Cardiac muscle cell (in vitro differentiated cells and primary cell): ENCODE results near the gene VMP1. TPM values are rescaled to one million over a fixed set of nuclear protein-coding genes. Genes with fewer than 3 reads are reported as not detected.
A peak's percentile ranks its signal among the peaks of the same experiment; 100 is the strongest.
"Not testable (repeated sequence)": the region's sequence is repeated elsewhere in the genome, so short reads cannot be mapped to it uniquely, and the experiment has no call there.

ENCODE experiments used
- DNase-seq, 2 donors: peaks; one replicate each; pipeline versions ENCODE4 v3.0.0 to v3.0.0-alpha.2; 2010 to 2017; ENCODE audit warnings: low read depth in 1 of 2, low spot score in 1 of 2
- H3K27ac ChIP-seq: fragments of 200-600 bp; sonication (generic); 2 replicates; pipeline ENCODE4 v1.5.1; 2016
- H3K27me3 ChIP-seq: fragments of 200-600 bp; sonication (generic); 2 replicates; pipeline ENCODE4 v1.6.0; 2016; ENCODE audit warnings: control low read depth
- H3K36me3 ChIP-seq: fragments of 200-600 bp; sonication (generic); 2 replicates; pipeline ENCODE4 v1.5.1; 2016; ENCODE audit warnings: control low read depth
- H3K4me1 ChIP-seq: fragments of 200-600 bp; sonication (generic); 2 replicates; pipeline ENCODE4 v1.8.1; 2017; ENCODE audit warnings: low read depth, mild to moderate bottlenecking, mixed run types
- H3K4me3 ChIP-seq: fragments of 200-600 bp; sonication (generic); 2 replicates; pipeline ENCODE4 v1.5.1; 2016; ENCODE audit warnings: mild to moderate bottlenecking
- H3K9me3 ChIP-seq: fragments of 200-600 bp; sonication (generic); 2 replicates; pipeline ENCODE4 v1.5.1; 2017; ENCODE audit warnings: low read depth, mild to moderate bottlenecking, control low read depth
- polyA plus RNA-seq: library from polyadenylated mRNA; unstranded; fragments of >200 nt; fragmentation: Nextera tagmentation; extraction: Ambion mirVana; gene quantifications from 2 replicates; pipeline ENCODE4 v1.2.1, GENCODE V29; 2016
- total RNA-seq: library from RNA; depleted of rRNA; stranded (reverse); fragments of >200 nt; gene quantifications from 2 replicates; pipeline ENCODE4 v1.2.3, GENCODE V29; 2016
- TF ChIP-seq, protein P1 (sequence below): IDR thresholded peaks from 2 replicates; pipeline ENCODE4 v1.5.1; 2012; ENCODE audit warnings: low read depth, mild to moderate bottlenecking, low read length

The VMP1 gene
- total and polyA plus RNA-seq, 2 experiments from 2014 or later: 65.0 to 91.3 TPM

DNA sequence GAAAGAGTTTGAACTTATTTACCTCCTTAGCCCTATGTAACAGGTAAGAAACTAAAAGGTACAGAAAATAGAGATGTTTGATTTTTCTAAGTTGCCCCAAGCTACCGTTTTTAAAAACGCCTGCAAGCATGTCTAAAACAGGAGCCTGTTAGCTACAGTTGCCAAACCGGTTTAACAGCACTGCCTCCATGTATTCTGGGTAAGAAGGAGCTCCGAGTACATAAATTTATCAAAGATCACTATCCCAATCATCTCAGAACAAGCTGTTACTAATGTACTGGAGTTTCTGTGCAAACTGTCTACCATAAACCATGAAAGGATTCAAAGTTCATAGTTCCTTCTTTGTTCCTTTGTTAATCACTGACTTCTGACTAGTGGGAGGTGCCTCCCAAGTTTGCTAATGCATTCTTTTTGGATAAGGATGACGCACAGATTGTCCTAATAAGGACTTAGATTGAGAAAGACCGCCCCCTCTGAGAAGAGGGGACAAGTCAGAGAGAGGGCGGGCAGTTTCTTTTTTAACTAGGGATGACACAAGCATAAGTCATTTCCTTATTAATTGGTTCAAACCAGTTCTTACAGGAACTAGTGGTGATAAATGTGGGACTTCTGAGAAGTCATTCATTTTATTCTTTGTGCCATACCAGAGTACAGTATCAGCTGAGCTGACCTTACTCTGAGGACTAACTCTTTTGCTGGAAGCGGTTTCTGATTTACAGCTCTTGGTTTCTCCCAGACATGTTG, 130.0 kb downstream of the VMP1 start:
- peak; percentile 96 to 100 for DNase-seq
- H3K27ac ChIP-seq: peak overlapping the region; percentile 100
- TF ChIP-seq, protein P1, sequence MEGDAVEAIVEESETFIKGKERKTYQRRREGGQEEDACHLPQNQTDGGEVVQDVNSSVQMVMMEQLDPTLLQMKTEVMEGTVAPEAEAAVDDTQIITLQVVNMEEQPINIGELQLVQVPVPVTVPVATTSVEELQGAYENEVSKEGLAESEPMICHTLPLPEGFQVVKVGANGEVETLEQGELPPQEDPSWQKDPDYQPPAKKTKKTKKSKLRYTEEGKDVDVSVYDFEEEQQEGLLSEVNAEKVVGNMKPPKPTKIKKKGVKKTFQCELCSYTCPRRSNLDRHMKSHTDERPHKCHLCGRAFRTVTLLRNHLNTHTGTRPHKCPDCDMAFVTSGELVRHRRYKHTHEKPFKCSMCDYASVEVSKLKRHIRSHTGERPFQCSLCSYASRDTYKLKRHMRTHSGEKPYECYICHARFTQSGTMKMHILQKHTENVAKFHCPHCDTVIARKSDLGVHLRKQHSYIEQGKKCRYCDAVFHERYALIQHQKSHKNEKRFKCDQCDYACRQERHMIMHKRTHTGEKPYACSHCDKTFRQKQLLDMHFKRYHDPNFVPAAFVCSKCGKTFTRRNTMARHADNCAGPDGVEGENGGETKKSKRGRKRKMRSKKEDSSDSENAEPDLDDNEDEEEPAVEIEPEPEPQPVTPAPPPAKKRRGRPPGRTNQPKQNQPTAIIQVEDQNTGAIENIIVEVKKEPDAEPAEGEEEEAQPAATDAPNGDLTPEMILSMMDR: no peak
- H3K36me3 ChIP-seq: no peaks in the 10 kb centered on the region
- H3K4me1 ChIP-seq: peaks cover 34% of the 10 kb centered on the region
- no peaks in the 10 kb centered on the region for H3K27me3 ChIP-seq
- peak overlapping the region; percentile 52 for H3K4me3 ChIP-seq
- H3K9me3 ChIP-seq: no peaks in the 10 kb centered on the region

DNA sequence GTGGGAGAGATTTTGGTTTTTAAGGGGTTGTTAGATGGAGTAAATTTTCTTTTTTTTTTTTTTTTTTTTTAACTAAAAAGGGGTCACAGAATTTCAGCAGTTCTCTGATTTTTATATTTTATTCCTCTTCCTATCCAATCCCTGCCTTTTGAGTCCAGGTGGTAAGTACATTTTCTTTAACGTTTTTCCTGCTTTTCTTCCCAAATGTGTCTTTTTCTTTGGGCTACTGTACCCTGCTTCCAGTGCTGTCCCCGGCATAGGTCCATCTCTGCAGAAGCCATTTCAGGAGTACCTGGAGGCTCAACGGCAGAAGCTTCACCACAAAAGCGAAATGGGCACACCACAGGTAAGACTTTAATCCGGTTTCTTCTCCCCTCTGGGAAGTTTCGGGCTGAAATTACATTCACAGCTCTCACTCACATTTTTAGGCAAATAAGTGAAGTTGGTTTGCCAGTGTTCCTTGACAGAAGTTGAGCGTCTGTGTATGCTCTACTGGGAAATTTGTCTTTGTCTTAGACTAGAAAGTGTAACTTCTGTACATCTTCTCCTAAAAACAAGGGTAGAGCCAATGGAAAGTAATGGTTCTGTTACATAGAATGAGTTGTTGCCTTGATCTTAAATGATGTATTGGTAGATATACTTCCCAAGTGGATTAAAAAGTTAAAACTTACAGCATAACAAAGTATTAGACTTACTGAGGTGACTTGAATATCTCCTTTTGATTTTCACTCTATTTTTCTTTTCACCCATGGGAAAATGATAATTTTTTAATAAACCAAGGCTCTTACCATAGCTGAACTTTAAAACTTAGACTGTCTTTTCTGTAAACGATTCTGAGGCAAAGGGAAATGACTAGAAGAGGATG, 130.8 kb downstream of the VMP1 start:
- H3K4me1 ChIP-seq: peaks cover 31% of the 10 kb centered on the region
- peak in 1 of 2 donors; percentile 68 for DNase-seq
- no peaks in the 10 kb centered on the region for H3K9me3 ChIP-seq
- no peaks in the 10 kb centered on the region for H3K36me3 ChIP-seq
- H3K4me3 ChIP-seq: peak overlapping the region; percentile 52
- TF ChIP-seq, protein P1: no peak
- no peaks in the 10 kb centered on the region for H3K27me3 ChIP-seq
- H3K27ac ChIP-seq: peak overlapping the region; percentile 100

DNA sequence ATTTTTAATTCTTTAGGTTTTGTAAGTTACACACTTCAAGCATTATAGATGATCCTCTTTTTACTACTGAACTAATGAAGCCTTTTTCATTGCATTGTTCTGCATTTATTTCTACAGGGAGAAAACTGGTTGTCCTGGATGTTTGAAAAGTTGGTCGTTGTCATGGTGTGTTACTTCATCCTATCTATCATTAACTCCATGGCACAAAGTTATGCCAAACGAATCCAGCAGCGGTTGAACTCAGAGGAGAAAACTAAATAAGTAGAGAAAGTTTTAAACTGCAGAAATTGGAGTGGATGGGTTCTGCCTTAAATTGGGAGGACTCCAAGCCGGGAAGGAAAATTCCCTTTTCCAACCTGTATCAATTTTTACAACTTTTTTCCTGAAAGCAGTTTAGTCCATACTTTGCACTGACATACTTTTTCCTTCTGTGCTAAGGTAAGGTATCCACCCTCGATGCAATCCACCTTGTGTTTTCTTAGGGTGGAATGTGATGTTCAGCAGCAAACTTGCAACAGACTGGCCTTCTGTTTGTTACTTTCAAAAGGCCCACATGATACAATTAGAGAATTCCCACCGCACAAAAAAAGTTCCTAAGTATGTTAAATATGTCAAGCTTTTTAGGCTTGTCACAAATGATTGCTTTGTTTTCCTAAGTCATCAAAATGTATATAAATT, 132.3 kb downstream of the VMP1 start:
- Histone ChIP-seq H3K9me3 (no peaks in the 10 kb centered on the region), H3K27ac (peak overlapping the region; percentile 100), H3K4me1 (peaks cover 26% of the 10 kb centered on the region), H3K4me3 (peak overlapping the region; percentile 52), H3K36me3 (no peaks in the 10 kb centered on the region), H3K27me3 (no peaks in the 10 kb centered on the region)
- TF ChIP-seq, protein P1: no peak
- DNase-seq: peak in 1 of 2 donors; percentile 71

DNA sequence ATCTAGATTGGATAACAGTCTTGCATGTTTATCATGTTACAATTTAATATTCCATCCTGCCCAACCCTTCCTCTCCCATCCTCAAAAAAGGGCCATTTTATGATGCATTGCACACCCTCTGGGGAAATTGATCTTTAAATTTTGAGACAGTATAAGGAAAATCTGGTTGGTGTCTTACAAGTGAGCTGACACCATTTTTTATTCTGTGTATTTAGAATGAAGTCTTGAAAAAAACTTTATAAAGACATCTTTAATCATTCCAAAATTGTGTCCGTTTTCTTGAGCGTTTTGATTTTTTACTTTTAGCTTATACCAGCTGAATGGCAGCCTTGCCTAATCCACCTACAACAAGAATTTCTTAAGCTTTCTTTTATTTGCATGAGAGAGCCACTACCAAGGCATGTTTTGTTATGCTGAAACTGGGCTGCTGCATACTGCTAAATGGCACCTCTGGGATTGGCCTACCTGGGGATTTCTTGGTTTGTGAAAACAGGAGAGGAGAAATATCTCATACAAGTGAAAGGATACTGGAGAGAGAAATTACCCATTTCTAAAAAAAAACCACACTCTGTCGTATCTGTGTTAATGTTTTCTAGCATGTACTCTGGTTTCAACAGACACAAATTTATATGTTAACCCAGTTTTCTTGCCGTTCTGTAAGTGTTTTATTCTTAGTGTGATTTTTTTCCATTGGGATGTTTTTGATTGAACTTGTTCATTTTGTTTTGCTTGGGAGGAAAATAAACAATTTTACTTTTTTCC, 133.1 kb downstream of the VMP1 start:
- peak overlapping the region; percentile 100 for H3K27ac ChIP-seq
- H3K4me3 ChIP-seq: peak overlapping the region; percentile 52
- H3K9me3 ChIP-seq: no peaks in the 10 kb centered on the region
- H3K27me3 ChIP-seq: no peaks in the 10 kb centered on the region
- TF ChIP-seq, protein P1: no peak
- no peaks in the 10 kb centered on the region for H3K36me3 ChIP-seq
- H3K4me1 ChIP-seq: peaks cover 26% of the 10 kb centered on the region
- DNase-seq: peak in 1 of 2 donors; percentile 71

DNA sequence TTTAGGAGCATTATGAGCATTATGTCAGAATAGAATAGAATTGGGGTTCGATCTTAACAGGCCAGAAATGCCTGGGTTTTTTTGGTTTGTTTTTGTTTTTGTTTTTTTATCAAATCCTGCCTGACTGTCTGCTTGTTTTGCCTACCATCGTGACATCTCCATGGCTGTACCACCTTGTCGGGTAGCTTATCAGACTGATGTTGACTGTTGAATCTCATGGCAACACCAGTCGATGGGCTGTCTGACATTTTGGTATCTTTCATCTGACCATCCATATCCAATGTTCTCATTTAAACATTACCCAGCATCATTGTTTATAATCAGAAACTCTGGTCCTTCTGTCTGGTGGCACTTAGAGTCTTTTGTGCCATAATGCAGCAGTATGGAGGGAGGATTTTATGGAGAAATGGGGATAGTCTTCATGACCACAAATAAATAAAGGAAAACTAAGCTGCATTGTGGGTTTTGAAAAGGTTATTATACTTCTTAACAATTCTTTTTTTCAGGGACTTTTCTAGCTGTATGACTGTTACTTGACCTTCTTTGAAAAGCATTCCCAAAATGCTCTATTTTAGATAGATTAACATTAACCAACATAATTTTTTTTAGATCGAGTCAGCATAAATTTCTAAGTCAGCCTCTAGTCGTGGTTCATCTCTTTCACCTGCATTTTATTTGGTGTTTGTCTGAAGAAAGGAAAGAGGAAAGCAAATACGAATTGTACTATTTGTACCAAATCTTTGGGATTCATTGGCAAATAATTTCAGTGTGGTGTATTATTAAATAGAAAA, 133.8 kb downstream of the VMP1 start:
- H3K27me3 ChIP-seq, H3K36me3 ChIP-seq, H3K9me3 ChIP-seq: not testable (repeated sequence)
- Histone ChIP-seq H3K27ac (peak overlapping the region; percentile 100), H3K4me3 (peak overlapping the region; percentile 52), H3K4me1 (peaks cover 26% of the 10 kb centered on the region)
- peak in 1 of 2 donors; percentile 79 for DNase-seq

DNA sequence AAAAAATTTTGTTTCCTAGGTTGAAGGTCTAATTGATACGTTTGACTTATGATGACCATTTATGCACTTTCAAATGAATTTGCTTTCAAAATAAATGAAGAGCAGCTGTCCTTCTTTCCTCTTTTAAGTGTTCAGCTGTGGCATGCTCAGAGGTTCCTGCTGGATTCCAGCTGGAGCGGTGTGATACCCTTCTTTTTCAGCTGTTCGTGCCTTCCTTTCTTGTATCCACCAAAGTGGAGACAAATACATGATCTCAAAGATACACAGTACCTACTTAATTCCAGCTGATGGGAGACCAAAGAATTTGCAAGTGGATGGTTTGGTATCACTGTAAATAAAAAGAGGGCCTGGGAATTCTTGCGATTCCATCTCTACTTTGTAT, 134.4 kb downstream of the VMP1 start:
- not testable (repeated sequence) for H3K9me3 ChIP-seq, H3K36me3 ChIP-seq, H3K27ac ChIP-seq, H3K27me3 ChIP-seq, DNase-seq, H3K4me3 ChIP-seq
- H3K4me1 ChIP-seq: peaks cover 31% of the 10 kb centered on the region
